HepG2 (cell line): ENCODE data around the gene SHBG.

Experiments
- PAX8 ChIP-seq: sonication (generic); formaldehyde crosslinking; IDR thresholded peaks from 2 replicates; pipeline ENCODE4 v1.8.0; 2022; ENCODE audit warnings: mild to moderate bottlenecking, missing genetic modification reagents, borderline replicate concordance
- POLR2AphosphoS5 ChIP-seq: IDR thresholded peaks from 2 replicates; pipeline ENCODE4 v1.6.1; 2012; ENCODE audit warnings: low read depth, low read length
- TF ChIP-seq, protein P1 (sequence below): IDR thresholded peaks from 2 replicates; pipeline ENCODE4 v1.6.1; 2016; ENCODE audit warnings: missing biosample characterization, missing genetic modification reagents, low read depth

DNA sequence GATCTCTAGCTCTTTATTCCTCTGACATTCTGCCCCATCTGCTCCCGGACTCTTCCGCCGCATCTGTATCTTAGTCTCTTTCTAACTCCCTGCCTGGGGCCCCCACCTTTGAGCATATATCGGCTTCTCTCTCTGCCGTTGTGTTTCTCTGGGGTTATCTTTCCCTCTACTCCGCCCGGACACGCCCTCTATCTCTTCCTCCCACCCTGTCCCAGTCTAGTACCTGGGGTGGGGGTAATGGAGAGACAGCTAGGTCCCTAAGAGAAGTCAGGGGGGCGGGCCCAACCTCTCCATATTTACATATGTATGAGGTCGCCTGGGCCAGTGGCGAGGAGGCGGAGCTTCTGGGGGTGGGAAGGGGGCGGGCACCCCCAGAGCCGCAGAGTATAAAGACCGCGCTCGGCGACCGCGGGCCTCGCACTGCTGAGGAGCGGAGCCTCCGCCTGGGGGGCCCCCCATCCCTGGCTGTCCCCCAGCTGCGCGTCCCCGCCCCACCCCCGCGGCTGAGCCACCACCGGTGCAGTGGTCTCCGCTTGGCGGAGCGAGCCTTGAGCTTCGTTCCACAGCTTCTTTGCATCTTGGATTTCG, 20.7 kb downstream of the SHBG start, which contains the start of gene ATP1B2:
- TF ChIP-seq POLR2AphosphoS5, result no peak
- TF ChIP-seq, protein P1, sequence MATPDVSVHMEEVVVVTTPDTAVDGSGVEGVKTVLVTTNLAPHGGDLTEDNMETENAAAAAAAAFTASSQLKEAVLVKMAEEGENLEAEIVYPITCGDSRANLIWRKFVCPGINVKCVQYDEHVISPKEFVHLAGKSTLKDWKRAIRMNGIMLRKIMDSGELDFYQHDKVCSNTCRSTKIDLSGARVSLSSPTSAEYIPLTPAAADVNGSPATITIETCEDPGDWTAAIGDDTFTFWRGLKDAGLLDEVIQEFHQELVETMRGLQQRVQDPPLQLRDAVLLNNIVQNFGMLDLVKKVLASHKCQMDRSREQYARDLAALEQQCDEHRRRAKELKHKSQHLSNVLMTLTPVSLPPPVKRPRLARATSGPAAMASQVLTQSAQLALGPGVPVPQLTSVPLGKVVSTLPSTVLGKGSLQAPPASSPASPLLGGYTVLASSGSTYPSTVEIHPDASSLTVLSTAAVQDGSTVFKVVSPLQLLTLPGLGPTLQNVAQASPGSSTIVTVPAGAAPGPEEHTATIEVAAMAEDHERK, result no peak
- no peak for TF ChIP-seq PAX8
